ENCODE measurements around the gene PTPN9. TPM values are rescaled to one million over a fixed set of nuclear protein-coding genes. Genes with fewer than 3 reads are reported as not detected.

Gene PTPN9
- total and polyA plus RNA-seq, 2 of the 4 experiments (the other 2 are of a cell fraction), result 26.5 to 38.9 TPM

GRCh38 chr15:75455982-75456531 is 123.1 kb downstream of the PTPN9 start:
- peak overlapping the region; percentile 57 for H3K18ac ChIP-seq (ENCODE audit: low read depth, low read length)
- ChIA-PET POLR2A (ENCODE audit: unreplicated experiment) (interaction anchor here (0.6 kb wide), 1 partner anchor 45 kb away, joined by 9 read pairs; no protein-coding TSS in a partner anchor), CTCF (interaction anchor here (1.0 to 1.7 kb wide), 2 partner anchors 10 to 88 kb away, joined by 3 to 4 read pairs; partner anchors contain the start of gene MAN2C1)
- peaks cover 11 to 15% of the 10 kb centered on the region in 2 experiments; a peak in 3 of 4 replicates for H3K79me1 ChIP-seq (ENCODE audit: low read depth in 1 of 2, low read length in 2 of 2)
- peak overlapping the region; percentile 89 for H3K4me2 ChIP-seq (ENCODE audit: low read depth, low read length)
- peak overlapping the region; percentile 72 for H2BK5ac ChIP-seq (ENCODE audit: low read depth, low read length, poor library complexity, severe bottlenecking)
- TF ChIP-seq FOS (IDR thresholded peaks at IDR 0.05; ENCODE audit: low read depth, low read length) (no peak), CEBPB (IDR thresholded peaks at IDR 0.05; ENCODE audit: low read depth, low read length) (0 out of 2 replicates have a peak, but pooled peaks have one; percentile 0), POLR2A (IDR thresholded peaks at IDR 0.05; ENCODE audit: low read depth, low read length) (0 out of 2 replicates have a peak, but pooled peaks have one; percentile 42)
- peaks cover 10% of the 10 kb centered on the region for H4K20me1 ChIP-seq (ENCODE audit: insufficient read depth, low read length)
- peak overlapping the region; percentile 91 for H2AFZ ChIP-seq (replicated peaks; ENCODE audit: low read length, poor library complexity)
- H4K5ac ChIP-seq (ENCODE audit: low read depth, low read length), result peak overlapping the region; percentile 28
- H2BK120ac ChIP-seq (ENCODE audit: low read depth, low read length), result peak overlapping the region; percentile 44
- peaks cover 3% of the 10 kb centered on the region; the same call in 1 of the 2 replicates for H3K9me1 ChIP-seq (ENCODE audit: insufficient read depth, low read length)
- in situ Hi-C loops (cut with MboI; ENCODE audit: low sequenced_read_pairs), result no loop called here
- H2BK15ac ChIP-seq (ENCODE audit: low read depth, low read length), result peak overlapping the region; percentile 22; the same call in 1 of the 3 replicates
- H3K4ac ChIP-seq (ENCODE audit: low read depth, low read length), result peak overlapping the region; percentile 76
- H4K8ac ChIP-seq (ENCODE audit: low read depth in 2 of 2, low read length in 2 of 2), result peak overlapping the region; percentile 58 to 85; a peak in 3 of 4 replicates
- H2AK9ac ChIP-seq (replicated peaks; ENCODE audit: low read depth, low read length, poor library complexity), result peak overlapping the region; percentile 13
- intact Hi-C loops (cut with micrococcal nuclease), result loop anchor here (10.0 kb wide), 1 partner anchor 431 kb away; the partner anchor contains the start of gene PPCDC
- peak overlapping the region; percentile 84 for H3K23ac ChIP-seq (ENCODE audit: low read depth, low read length)
- no peaks in the 10 kb centered on the region for H3K36me3 ChIP-seq (ENCODE audit: control insufficient read depth, insufficient read depth, low read length)
- H3K56ac ChIP-seq (ENCODE audit: extremely low read depth, insufficient read depth, low read length), result peak overlapping the region; percentile 81; the same call in 1 of the 2 replicates
- ATAC-seq (ENCODE audit: low read depth) (no peak), DNase-seq (peak; percentile 68)
- H2AK5ac ChIP-seq (ENCODE audit: low read depth, low read length), result no peak overlapping the region
- peaks cover 11% of the 10 kb centered on the region for H3K4me1 ChIP-seq (ENCODE audit: control insufficient read depth, insufficient read depth, low read length)
- H3K27ac ChIP-seq (ENCODE audit: insufficient read depth, low read length), result peak overlapping the region; percentile 84
- no peak overlapping the region for H2BK20ac ChIP-seq (ENCODE audit: low read depth, low read length)
- H3K9ac ChIP-seq (ENCODE audit: low read depth, low read length), result peak overlapping the region; percentile 71
- BruUV-seq (replicated peaks), result no TSS peak
- H3K27me3 ChIP-seq (ENCODE audit: control insufficient read depth, insufficient read depth, low read length), result no peaks in the 10 kb centered on the region
- WGBS, 2 experiments (ENCODE audit: extremely low coverage in 2 of 2, insufficient read length in 1 of 2), result 43% methylated on average over 1 of the region's 24 CpGs; no CpG with 5 or more reads in 1 of the 2 experiments
- peak overlapping the region; percentile 60 for H3K4me3 ChIP-seq (ENCODE audit: insufficient read depth, low read depth, low read length)
- H3K14ac ChIP-seq (replicated peaks; ENCODE audit: low read depth, low read length), result peak overlapping the region; percentile 70
- peak overlapping the region; percentile 65 for H4K91ac ChIP-seq (ENCODE audit: insufficient read depth, low read depth, low read length)
- dilution Hi-C loops (cut with HindIII; ENCODE audit: low sequenced_read_pairs, unreplicated experiment), result no loop called here
- H3K9me3 ChIP-seq (ENCODE audit: control insufficient read depth, insufficient read depth, low read length), result no peaks in the 10 kb centered on the region
